HUES6 (cell line): ENCODE data around the gene FAM217A.

ENCODE experiments used
- H3K27ac ChIP-seq: 2 replicates; pipeline ENCODE4 v1.7.0; 2013; ENCODE audit warnings: low read depth, mild to moderate bottlenecking, low read length, inconsistent platforms
- H3K27me3 ChIP-seq: 2 replicates; pipeline ENCODE4 v1.6.1; 2013; ENCODE audit warnings: low read length; ENCODE audit not compliant: control insufficient read depth, insufficient read depth
- H3K36me3 ChIP-seq: 2 replicates; pipeline ENCODE4 v1.6.1; 2013; ENCODE audit warnings: low read length; ENCODE audit not compliant: control insufficient read depth, insufficient read depth
- H3K4me1 ChIP-seq: 2 replicates; pipeline ENCODE4 v1.6.1; 2013; ENCODE audit warnings: low read length; ENCODE audit not compliant: control insufficient read depth, insufficient read depth
- H3K4me3 ChIP-seq: 2 replicates; pipeline ENCODE4 v1.5.1; 2013; ENCODE audit warnings: low read depth, low read length
- H3K9ac ChIP-seq: one replicate; pipeline ENCODE4 v1.6.1; 2013; ENCODE audit warnings: mild to moderate bottlenecking, low read length
- H3K9me3 ChIP-seq: 2 replicates; pipeline ENCODE4 v1.6.1; 2013; ENCODE audit warnings: low read depth, low read length; ENCODE audit not compliant: control insufficient read depth, insufficient read depth

The FAM217A gene

DNA sequence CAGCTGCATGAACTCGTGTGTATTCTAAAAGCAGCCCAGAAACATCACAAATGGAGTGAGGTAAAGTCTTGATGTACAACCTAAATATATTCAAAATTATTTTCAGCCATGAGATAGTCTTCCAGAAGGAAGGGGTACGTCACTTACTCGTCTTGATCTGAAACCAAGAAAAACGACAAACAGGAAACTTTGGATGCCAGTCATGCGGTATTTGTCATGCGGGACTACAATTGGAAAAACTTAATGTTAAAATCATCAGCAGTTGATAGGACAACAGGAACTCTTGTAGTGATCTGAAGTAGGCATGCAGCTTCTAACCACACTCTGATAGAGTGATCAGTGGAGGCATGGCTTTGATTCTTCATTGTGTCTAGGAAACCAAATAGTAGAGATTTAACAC lies 29.7 kb downstream of the FAM217A start:
- Histone ChIP-seq H3K9me3 (no peaks in the 10 kb centered on the region), H3K27ac (no peak overlapping the region), H3K27me3 (no peaks in the 10 kb centered on the region), H3K4me3 (no peak overlapping the region), H3K9ac (no peak overlapping the region), H3K4me1 (no peaks in the 10 kb centered on the region), H3K36me3 (peaks cover 93% of the 10 kb centered on the region)

DNA sequence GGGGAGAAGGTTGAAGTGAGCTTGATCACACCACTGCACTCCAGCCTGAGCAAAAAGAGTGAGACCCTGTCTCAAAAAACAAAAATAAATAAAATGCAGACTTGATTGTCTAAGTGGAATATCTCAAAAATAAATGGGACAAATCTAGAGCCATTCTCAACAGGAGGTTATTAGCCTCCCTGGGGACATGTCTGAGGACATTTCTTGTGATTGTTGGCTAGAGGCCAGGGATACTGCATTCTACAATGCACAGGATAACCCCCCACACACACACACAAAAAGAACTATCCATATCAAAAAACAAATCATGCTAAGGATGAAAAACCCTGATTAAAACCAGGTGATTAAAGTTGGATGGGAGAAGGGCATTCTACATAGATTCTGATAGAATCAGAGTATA lies 37.5 kb downstream of the FAM217A start:
- Histone ChIP-seq H3K4me1 (no peaks in the 10 kb centered on the region), H3K36me3 (peaks cover 98% of the 10 kb centered on the region), H3K27ac (no peak overlapping the region), H3K27me3 (no peaks in the 10 kb centered on the region), H3K9ac (no peak overlapping the region), H3K4me3 (no peak overlapping the region), H3K9me3 (no peaks in the 10 kb centered on the region)

DNA sequence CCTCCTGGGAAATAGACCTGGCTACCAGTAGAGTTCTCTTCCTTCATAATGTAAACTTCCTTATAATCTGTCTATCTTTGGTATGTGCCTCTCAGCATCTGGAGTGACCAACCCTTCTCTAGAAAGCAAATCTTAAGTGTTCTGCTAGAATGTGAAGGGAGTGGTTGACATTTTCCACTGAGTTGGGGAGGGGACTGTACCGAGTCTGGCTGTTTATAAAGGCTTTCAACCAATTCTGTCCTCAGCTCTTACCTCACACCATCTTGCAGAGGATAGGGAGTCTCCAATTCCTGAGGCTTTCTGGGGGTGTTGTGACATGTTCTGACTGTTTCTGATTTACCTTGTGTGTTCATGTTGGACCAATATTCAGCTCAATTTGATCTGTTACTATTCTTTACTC lies 39.6 kb downstream of the FAM217A start:
- peaks cover 89% of the 10 kb centered on the region for H3K36me3 ChIP-seq
- H3K27me3 ChIP-seq = no peaks in the 10 kb centered on the region
- H3K4me3 ChIP-seq = no peak overlapping the region
- H3K9ac ChIP-seq = no peak overlapping the region
- H3K9me3 ChIP-seq = no peaks in the 10 kb centered on the region
- H3K27ac ChIP-seq = no peak overlapping the region
- no peaks in the 10 kb centered on the region for H3K4me1 ChIP-seq

DNA sequence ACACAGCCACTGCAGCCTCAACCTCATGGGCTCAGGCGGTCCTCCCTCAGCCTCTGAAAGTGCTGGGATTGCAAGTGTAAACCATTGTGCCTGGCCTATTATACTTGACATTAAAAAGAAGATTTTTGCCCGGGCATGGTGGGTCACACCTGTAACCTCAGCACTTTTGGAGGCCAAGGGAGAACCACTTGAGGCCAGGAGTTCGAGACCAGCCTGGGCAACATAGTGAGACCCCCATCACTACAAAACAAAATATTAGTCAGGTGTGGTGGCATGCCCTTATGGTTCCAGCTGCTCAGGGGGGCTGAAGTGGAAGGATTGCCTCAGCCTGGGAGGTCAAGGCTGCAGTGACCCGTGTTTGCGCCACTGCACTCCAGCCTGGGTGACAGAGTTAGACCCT lies 42.4 kb downstream of the FAM217A start:
- Histone ChIP-seq H3K9ac (no peak overlapping the region), H3K36me3 (peaks cover 86% of the 10 kb centered on the region), H3K4me3 (no peak overlapping the region), H3K27ac (no peak overlapping the region), H3K4me1 (no peaks in the 10 kb centered on the region), H3K9me3 (no peaks in the 10 kb centered on the region), H3K27me3 (no peaks in the 10 kb centered on the region)

DNA sequence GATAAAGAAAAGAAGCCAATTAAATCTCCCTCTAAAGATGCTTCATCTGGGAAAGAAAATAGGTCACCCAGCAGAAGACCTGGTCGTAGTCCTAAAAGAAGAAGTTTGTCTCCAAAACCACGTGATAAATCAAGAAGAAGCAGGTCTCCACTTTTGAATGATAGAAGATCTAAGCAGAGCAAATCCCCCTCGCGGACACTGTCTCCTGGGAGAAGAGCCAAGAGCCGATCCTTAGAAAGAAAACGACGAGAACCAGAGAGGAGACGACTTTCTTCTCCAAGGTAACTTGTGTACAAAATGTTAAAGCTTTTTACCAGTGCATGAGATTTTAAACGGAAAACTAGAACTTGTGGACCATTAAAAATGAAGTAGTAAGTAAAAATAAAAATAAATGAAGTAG lies 46.5 kb downstream of the FAM217A start:
- H3K4me1 ChIP-seq = 0 out of 2 replicates have a peak, but pooled peaks cover 6% of the 10 kb centered on the region
- no peak overlapping the region for H3K27ac ChIP-seq
- no peak overlapping the region for H3K4me3 ChIP-seq
- H3K36me3 ChIP-seq = peaks cover 65% of the 10 kb centered on the region
- no peaks in the 10 kb centered on the region for H3K9me3 ChIP-seq
- no peak overlapping the region for H3K9ac ChIP-seq
- no peaks in the 10 kb centered on the region for H3K27me3 ChIP-seq

DNA sequence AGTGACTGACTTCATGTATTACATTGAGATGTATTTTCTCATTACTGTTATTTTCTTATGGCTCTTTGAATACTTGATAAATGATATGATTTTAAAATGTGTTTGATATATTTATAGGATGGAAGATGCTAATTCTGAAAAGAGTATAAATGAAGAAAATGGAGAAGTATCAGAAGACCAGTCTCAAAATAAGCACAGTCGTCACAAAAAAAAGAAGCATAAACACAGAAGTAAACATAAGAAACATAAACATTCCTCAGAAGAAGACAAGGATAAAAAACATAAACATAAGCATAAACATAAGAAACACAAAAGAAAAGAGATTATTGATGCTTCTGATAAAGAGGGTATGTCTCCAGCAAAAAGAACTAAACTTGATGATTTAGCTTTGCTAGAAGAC lies 47.5 kb downstream of the FAM217A start:
- Histone ChIP-seq H3K27me3 (no peaks in the 10 kb centered on the region), H3K36me3 (peaks cover 57% of the 10 kb centered on the region), H3K9ac (no peak overlapping the region), H3K4me1 (0 out of 2 replicates have a peak, but pooled peaks cover 6% of the 10 kb centered on the region), H3K9me3 (no peaks in the 10 kb centered on the region), H3K27ac (no peak overlapping the region), H3K4me3 (no peak overlapping the region)

DNA sequence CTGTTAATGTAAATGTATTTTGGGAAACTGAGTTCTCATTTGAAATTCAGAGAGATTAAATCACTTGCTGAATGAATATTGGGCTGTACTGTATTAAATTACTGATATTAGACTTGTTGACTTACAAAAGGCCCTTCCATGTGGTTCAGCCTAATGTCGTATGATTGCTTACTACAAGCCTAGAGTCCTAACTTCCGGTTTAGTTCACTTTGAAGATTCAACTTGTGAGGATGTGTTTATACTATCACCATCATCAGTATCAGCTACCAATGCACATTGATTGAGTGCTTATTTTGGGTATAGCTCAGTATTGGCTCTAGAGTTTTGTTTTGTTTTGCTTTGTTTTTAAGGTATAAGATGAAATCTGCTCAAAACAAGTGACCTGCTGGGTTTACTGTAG lies 48.3 kb downstream of the FAM217A start:
- Histone ChIP-seq H3K9ac (no peak overlapping the region), H3K27ac (no peak overlapping the region), H3K9me3 (no peaks in the 10 kb centered on the region), H3K27me3 (no peaks in the 10 kb centered on the region), H3K4me3 (no peak overlapping the region), H3K36me3 (peaks cover 51% of the 10 kb centered on the region), H3K4me1 (0 out of 2 replicates have a peak, but pooled peaks cover 6% of the 10 kb centered on the region)

DNA sequence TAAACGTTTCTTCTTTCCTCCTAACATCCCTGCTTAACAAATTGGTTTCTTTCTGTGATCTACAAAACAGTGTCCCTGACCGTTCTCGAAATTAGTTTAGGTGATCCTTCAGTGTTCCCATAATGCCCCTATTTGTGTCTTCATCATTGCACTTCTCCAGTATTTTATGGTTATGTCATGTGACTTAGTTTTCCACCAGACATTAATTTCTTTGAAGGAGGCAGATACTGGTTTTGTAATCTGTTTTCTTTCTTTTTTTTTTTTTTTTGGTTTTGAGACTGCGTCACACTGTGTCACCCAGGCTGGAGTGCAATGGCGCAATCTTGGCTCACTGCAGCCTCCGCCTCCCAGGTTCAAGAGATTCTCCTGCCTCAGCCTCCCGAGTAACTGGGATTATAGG lies 49.2 kb downstream of the FAM217A start:
- Histone ChIP-seq H3K9me3 (no peaks in the 10 kb centered on the region), H3K4me1 (peaks cover 13% of the 10 kb centered on the region; the same call in 1 of the 2 replicates), H3K27ac (no peak overlapping the region), H3K27me3 (no peaks in the 10 kb centered on the region), H3K36me3 (peaks cover 50% of the 10 kb centered on the region), H3K4me3 (no peak overlapping the region), H3K9ac (no peak overlapping the region)

DNA sequence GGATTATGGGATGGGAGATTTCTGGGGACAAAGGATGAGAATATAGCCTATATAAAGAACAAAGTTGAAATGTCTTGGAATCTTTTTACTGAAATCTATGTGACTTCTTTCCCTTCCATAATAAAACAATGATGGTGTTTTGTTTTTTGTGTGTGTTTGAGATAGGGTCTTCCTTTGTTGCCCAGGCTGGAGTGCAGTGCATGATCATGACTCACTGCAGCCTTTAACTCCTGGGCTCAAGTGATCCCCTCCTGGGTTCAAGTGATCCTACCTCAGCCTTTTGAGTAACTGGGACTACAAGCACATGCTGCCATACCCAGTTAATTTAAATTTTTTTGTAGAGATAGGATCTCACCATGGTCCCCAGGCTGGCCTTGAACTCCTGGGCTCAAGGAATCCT lies 50.9 kb downstream of the FAM217A start:
- H3K27ac ChIP-seq = no peak overlapping the region
- peaks cover 39% of the 10 kb centered on the region for H3K36me3 ChIP-seq

DNA sequence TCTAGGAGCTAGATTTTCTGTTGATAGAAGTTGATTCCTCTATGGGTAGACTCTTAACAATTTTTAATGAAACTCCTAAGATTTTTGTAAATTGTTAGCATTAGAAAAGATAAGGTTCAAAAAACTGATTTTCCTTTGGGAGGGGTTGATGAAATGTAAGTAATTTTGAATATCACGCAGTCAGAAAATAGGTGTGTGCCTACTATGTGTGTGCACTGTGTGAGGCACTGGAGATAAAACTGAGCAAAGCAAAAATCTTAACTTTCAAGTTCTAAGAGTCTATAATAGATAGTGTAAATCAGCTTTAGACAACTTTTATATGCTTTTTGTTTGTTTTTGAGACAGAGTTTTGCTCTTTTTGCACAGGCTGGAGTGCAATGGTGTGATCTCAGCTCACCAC lies 53.3 kb downstream of the FAM217A start:
- H3K4me3 ChIP-seq = no peak overlapping the region
- H3K27ac ChIP-seq = no peak overlapping the region
- H3K36me3 ChIP-seq = peaks cover 16% of the 10 kb centered on the region
- no peaks in the 10 kb centered on the region for H3K27me3 ChIP-seq
- H3K9me3 ChIP-seq = no peaks in the 10 kb centered on the region
- H3K4me1 ChIP-seq = peaks cover 17% of the 10 kb centered on the region
- no peak overlapping the region for H3K9ac ChIP-seq

More for the DNA sequence above, 50.9 kb downstream of the FAM217A start:
- H3K4me1 ChIP-seq = peaks cover 13% of the 10 kb centered on the region; the same call in 1 of the 2 replicates
- no peak overlapping the region for H3K9ac ChIP-seq
- no peaks in the 10 kb centered on the region for H3K9me3 ChIP-seq
- H3K4me3 ChIP-seq = no peak overlapping the region
- no peaks in the 10 kb centered on the region for H3K27me3 ChIP-seq

DNA sequence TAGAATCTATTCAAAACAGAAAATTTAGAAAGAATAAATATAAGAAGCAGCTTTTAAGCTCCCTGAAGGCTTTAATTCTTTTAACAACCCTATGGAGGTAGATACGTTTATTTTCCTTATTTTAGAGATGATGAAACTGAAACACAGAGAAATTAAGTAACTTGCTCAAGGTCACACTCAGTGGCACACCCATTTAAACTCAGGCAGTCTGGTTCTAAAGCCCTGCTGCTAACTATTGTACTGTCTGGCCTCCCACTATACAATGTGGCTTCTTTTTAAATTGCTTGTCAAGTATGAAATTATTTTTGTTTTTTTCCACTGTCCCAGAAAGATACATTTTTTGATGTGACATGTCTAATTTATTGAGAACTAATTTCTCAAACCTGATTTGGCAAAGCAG lies 55.7 kb downstream of the FAM217A start:
- peak overlapping the region; percentile 94; the same call in 1 of the 2 replicates for H3K4me3 ChIP-seq
- H3K27me3 ChIP-seq = no peaks in the 10 kb centered on the region
- H3K4me1 ChIP-seq = peaks cover 23% of the 10 kb centered on the region
- no peaks in the 10 kb centered on the region for H3K9me3 ChIP-seq
- no peak overlapping the region for H3K9ac ChIP-seq
- no peak overlapping the region for H3K27ac ChIP-seq
- peaks cover 9% of the 10 kb centered on the region; the same call in 1 of the 2 replicates for H3K36me3 ChIP-seq
